ENCODE results near the gene GJA10. TPM values are rescaled to one million over a fixed set of nuclear protein-coding genes. Genes with fewer than 3 reads are reported as not detected.

Gene GJA10
- polyA plus RNA-seq, 1 of the 3 experiments (the other 2 are of a cell fraction), result not detected

DNA sequence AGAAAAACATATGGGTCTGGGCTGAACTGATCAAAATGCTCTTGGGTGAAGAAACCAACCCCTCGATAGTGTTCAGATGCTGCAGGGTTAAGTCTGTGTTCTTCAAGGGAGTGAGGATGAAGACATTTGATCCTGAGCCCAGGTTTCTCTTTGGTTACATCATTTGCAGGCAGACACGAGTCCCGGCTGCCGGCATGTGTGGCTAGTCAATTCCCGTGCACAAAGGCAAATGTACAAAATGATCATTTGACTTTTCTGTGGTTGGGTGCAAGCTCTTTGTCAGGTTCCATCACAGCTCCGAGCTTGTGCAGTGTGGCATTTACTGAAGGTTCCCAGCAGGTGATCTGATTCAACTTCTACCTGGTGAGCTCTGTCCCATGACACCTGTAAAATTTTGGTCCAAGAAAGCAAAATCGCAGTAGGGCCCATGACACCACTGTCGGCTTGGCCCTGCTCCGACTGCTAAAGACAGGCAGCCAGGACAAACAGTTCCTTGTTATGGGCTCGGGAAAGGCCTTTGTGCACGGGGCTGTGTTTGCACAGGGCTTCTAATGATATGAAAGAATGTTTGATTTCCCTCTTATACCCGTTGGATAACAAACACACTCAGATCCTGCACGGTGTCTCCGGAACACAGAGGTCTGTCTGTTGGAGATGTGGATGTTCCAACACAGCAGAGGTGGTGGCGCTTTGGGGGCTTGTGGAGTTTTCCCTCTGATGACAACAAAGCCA is 46.9 kb downstream of the GJA10 start:
- no peaks in the 10 kb centered on the region for H3F3A ChIP-seq (replicated peaks; ENCODE audit: insufficient read depth)
- H3K27me3 ChIP-seq (ENCODE audit: insufficient read depth), result no peaks in the 10 kb centered on the region
- no peak overlapping the region for H3K4me3 ChIP-seq (ENCODE audit: low read depth in 2 of 2, low read length in 1 of 2)
- WGBS (ENCODE audit: low lambda C conversion rate), result 87% methylated on average over 15 of the region's 15 CpGs
- H3K36me3 ChIP-seq (replicated peaks in 1 of 2; ENCODE audit: control insufficient read depth in 1 of 2, insufficient read depth in 2 of 2, low read length in 1 of 2), result no peaks in the 10 kb centered on the region
- H3K4me2 ChIP-seq, result no peak overlapping the region
- H3K9ac ChIP-seq, result no peak overlapping the region
- POLR2A ChIA-PET, result interaction anchor here (0.6 to 1.4 kb wide), 3 partner anchors 25 to 277 kb away, joined by 3 to 5 read pairs (median 4); no protein-coding TSS in a partner anchor
- no peak overlapping the region for H2AFZ ChIP-seq (ENCODE audit: low read depth)
- no peak overlapping the region for H3K27ac ChIP-seq (ENCODE audit: low read depth in 2 of 2, low read length in 1 of 2)
- H3K9me3 ChIP-seq, result no peaks in the 10 kb centered on the region
- DNase-seq, result no peak
- H3K9me2 ChIP-seq, result no peaks in the 10 kb centered on the region
- H3K4me1 ChIP-seq (ENCODE audit: control insufficient read depth in 1 of 2, insufficient read depth in 2 of 2, low read depth in 1 of 2, low read length in 1 of 2), result no peaks in the 10 kb centered on the region; a peak in 1 of 4 replicates
- TF ChIP-seq CHD2 (IDR thresholded peaks at IDR 0.05; ENCODE audit: low read length, partially characterized antibody) (no peak), NRF1 (IDR thresholded peaks at IDR 0.05; ENCODE audit: low read depth, low read length) (no peak), FOSL2 (IDR thresholded peaks at IDR 0.05; ENCODE audit: borderline replicate concordance, low read depth) (no peak), FOXM1 (IDR thresholded peaks at IDR 0.05; ENCODE audit: low read depth) (no peak), MXI1 (IDR thresholded peaks at IDR 0.05; ENCODE audit: low read depth, low read length) (no peak), RXRA (IDR thresholded peaks at IDR 0.05; ENCODE audit: borderline replicate concordance, low read depth) (no peak), TEAD4 (IDR thresholded peaks at IDR 0.05; ENCODE audit: borderline replicate concordance, insufficient read depth) (no peak), RCOR1 (IDR thresholded peaks at IDR 0.05; ENCODE audit: low read length) (no peak), JUND (IDR thresholded peaks at IDR 0.05) (no peak), TAF1 (IDR thresholded peaks at IDR 0.05; ENCODE audit: borderline replicate concordance, low read depth, low read length) (no peak), RAD21 (IDR thresholded peaks at IDR 0.05; ENCODE audit: low read length) (no peak), FOXJ3 (CRISPR knock-in tag; IDR thresholded peaks at IDR 0.05) (no peak), POLR2AphosphoS5 (IDR thresholded peaks at IDR 0.05; ENCODE audit: low read depth, low read length) (no peak), NFIC (IDR thresholded peaks at IDR 0.05; ENCODE audit: borderline replicate concordance) (no peak), GATA2 (CRISPR knock-in tag; IDR thresholded peaks at IDR 0.05) (no peak)
- TF ChIP-seq, protein P1, sequence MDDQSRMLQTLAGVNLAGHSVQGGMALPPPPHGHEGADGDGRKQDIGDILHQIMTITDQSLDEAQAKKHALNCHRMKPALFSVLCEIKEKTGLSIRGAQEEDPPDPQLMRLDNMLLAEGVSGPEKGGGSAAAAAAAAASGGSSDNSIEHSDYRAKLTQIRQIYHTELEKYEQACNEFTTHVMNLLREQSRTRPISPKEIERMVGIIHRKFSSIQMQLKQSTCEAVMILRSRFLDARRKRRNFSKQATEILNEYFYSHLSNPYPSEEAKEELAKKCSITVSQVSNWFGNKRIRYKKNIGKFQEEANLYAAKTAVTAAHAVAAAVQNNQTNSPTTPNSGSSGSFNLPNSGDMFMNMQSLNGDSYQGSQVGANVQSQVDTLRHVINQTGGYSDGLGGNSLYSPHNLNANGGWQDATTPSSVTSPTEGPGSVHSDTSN (IDR thresholded peaks at IDR 0.05), result no peak
- TF ChIP-seq, protein P2, sequence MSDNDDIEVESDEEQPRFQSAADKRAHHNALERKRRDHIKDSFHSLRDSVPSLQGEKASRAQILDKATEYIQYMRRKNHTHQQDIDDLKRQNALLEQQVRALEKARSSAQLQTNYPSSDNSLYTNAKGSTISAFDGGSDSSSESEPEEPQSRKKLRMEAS (IDR thresholded peaks at IDR 0.05; ENCODE audit: low read depth), result no peak
- TF ChIP-seq, protein P3, sequence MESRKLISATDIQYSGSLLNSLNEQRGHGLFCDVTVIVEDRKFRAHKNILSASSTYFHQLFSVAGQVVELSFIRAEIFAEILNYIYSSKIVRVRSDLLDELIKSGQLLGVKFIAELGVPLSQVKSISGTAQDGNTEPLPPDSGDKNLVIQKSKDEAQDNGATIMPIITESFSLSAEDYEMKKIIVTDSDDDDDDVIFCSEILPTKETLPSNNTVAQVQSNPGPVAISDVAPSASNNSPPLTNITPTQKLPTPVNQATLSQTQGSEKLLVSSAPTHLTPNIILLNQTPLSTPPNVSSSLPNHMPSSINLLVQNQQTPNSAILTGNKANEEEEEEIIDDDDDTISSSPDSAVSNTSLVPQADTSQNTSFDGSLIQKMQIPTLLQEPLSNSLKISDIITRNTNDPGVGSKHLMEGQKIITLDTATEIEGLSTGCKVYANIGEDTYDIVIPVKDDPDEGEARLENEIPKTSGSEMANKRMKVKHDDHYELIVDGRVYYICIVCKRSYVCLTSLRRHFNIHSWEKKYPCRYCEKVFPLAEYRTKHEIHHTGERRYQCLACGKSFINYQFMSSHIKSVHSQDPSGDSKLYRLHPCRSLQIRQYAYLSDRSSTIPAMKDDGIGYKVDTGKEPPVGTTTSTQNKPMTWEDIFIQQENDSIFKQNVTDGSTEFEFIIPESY (IDR thresholded peaks at IDR 0.05; ENCODE audit: borderline replicate concordance, low read depth), result no peak
- H3K79me2 ChIP-seq (ENCODE audit: insufficient read depth), result no peaks in the 10 kb centered on the region
- CTCF ChIA-PET, result interaction anchor here (0.5 to 6.3 kb wide), 73 partner anchors 8 to 567 kb away, joined by 3 to 169 read pairs (median 4); no protein-coding TSS in a partner anchor
- no peaks in the 10 kb centered on the region for H4K20me1 ChIP-seq (ENCODE audit: insufficient read depth)
